Adipose tissue (tissue), 3 donors: Measurements from ENCODE around the gene CFC1. TPM values are rescaled to one million over a fixed set of nuclear protein-coding genes. Genes with fewer than 3 reads are reported as not detected.

Experiments
- polyA plus RNA-seq, 3 donors: library from polyadenylated mRNA; stranded (reverse); fragments of 200-250 nt; gene quantifications; one replicate each; pipeline ENCODE4 v1.2.3, GENCODE V29; 2013
- donor health status: healthy with polysubstance abuse.
- donor health status: Bipolar disorder and iron deficiency.
- donor health status: healthy.

CFC1 gene
- polyA plus RNA-seq, 3 donors: 0.56 to 18.0 (median 0.80) TPM

Other genes with a start within 250 kb of the CFC1 start
- gene PTPN18, start 243.5 kb downstream of the CFC1 start, polyA plus RNA-seq: 10 to 100 TPM; 32.9 to 50.2 (median 36.3) TPM
- gene POTEI, start 90.2 kb downstream of the CFC1 start, polyA plus RNA-seq: under 1 TPM in 1 of 3 donors, not detected in 2; under 0.01 TPM
- gene CFC1B, start 78.4 kb downstream of the CFC1 start, polyA plus RNA-seq: under 1 TPM in 1 of 3 donors, not detected in 2; 0.23 TPM
- not detected for gene POTEJ, start 11.9 kb upstream of the CFC1 start, polyA plus RNA-seq
- gene GPR148, start 129.5 kb upstream of the CFC1 start, polyA plus RNA-seq: under 1 TPM in 1 of 3 donors, not detected in 2; 0.16 TPM
- under 1 TPM; 0.03 to 0.28 (median 0.11) TPM for gene AMER3, start 156.0 kb upstream of the CFC1 start, polyA plus RNA-seq
- gene ARHGEF4, start 237.3 kb upstream of the CFC1 start, polyA plus RNA-seq: 10 to 100 TPM in 2 of 3 donors, 1 to 10 TPM in 1; 8.9 to 19.8 (median 13.3) TPM